ENCODE measurements around the gene LRRIQ1. TPM values are rescaled to one million over a fixed set of nuclear protein-coding genes. Genes with fewer than 3 reads are reported as not detected.

LRRIQ1 gene
- total RNA-seq, 4 donors from 2014 or later: 1.3 to 6.8 (median 4.4) TPM

- DNase-seq: no peak
- no peaks in the 10 kb centered on the region for H3K27me3 ChIP-seq
- TF ChIP-seq CTCF (IDR thresholded peaks at IDR 0.05): no peak
- TF ChIP-seq POLR2A (IDR thresholded peaks at IDR 0.05): no peak
- no peak overlapping the region for H3K27ac ChIP-seq
- no peak overlapping the region for H3K4me3 ChIP-seq (replicated peaks in 1 of 3)
- H3K9me3 ChIP-seq: no peaks in the 10 kb centered on the region
- 92 to 95% methylated on average over 1 of the region's 1 CpG for WGBS, 2 donors
- intact Hi-C loops (cut with DNase I): no loop called here
- no peaks in the 10 kb centered on the region for H3K4me1 ChIP-seq
- H3K36me3 ChIP-seq: no peaks in the 10 kb centered on the region
Measured at GRCh38 chr12:85072826-85073225, 36.7 kb downstream of the LRRIQ1 start.

- Histone ChIP-seq H3K36me3 (no peaks in the 10 kb centered on the region), H3K27me3 (no peaks in the 10 kb centered on the region), H3K4me1 (no peaks in the 10 kb centered on the region), H3K4me3 (replicated peaks in 1 of 3) (no peak overlapping the region), H3K9me3 (no peaks in the 10 kb centered on the region), H3K27ac (no peak overlapping the region)
- no peak for TF ChIP-seq POLR2A (IDR thresholded peaks at IDR 0.05)
- peak in 3 of 6 experiments; percentile 45 to 53 (median 50) for TF ChIP-seq CTCF (IDR thresholded peaks at IDR 0.05)
- intact Hi-C loops (cut with DNase I): no loop called here
- no peak for DNase-seq
- WGBS, 2 donors: 0 to 6% methylated on average over 1 of the region's 1 CpG
Measured at GRCh38 chr12:85076688-85077430, 40.7 kb downstream of the LRRIQ1 start.

- TF ChIP-seq CTCF (IDR thresholded peaks at IDR 0.05) (no peak), POLR2A (IDR thresholded peaks at IDR 0.05) (no peak)
- WGBS, 2 donors: 84 to 92% methylated on average over 5 of the region's 5 CpGs
- intact Hi-C loops (cut with DNase I): no loop called here
Measured at GRCh38 chr12:85085066-85085465, 48.9 kb downstream of the LRRIQ1 start.

GRCh38 chr12:85089792-85090191 is 53.6 kb downstream of the LRRIQ1 start:
- Histone ChIP-seq H3K27ac (no peak overlapping the region), H3K4me1 (no peaks in the 10 kb centered on the region), H3K4me3 (replicated peaks in 1 of 3) (no peak overlapping the region), H3K36me3 (no peaks in the 10 kb centered on the region), H3K9me3 (no peaks in the 10 kb centered on the region), H3K27me3 (no peaks in the 10 kb centered on the region)
- intact Hi-C loops (cut with DNase I): no loop called here
- no peak for TF ChIP-seq POLR2A (IDR thresholded peaks at IDR 0.05)
- no peak for TF ChIP-seq CTCF (IDR thresholded peaks at IDR 0.05)
- WGBS, 2 donors: 78 to 80% methylated on average over 5 of the region's 5 CpGs
- no peak for DNase-seq

More at GRCh38 chr12:85085066-85085465, 48.9 kb downstream of the LRRIQ1 start:
- no peak for DNase-seq
- Histone ChIP-seq H3K4me1 (no peaks in the 10 kb centered on the region), H3K4me3 (replicated peaks in 1 of 3) (no peak overlapping the region), H3K27me3 (no peaks in the 10 kb centered on the region), H3K27ac (no peak overlapping the region), H3K9me3 (no peaks in the 10 kb centered on the region), H3K36me3 (no peaks in the 10 kb centered on the region)

- Histone ChIP-seq H3K4me3 (replicated peaks in 1 of 3) (no peak overlapping the region), H3K9me3 (no peaks in the 10 kb centered on the region), H3K27ac (no peak overlapping the region), H3K27me3 (no peaks in the 10 kb centered on the region), H3K36me3 (no peaks in the 10 kb centered on the region), H3K4me1 (no peaks in the 10 kb centered on the region)
- TF ChIP-seq CTCF (IDR thresholded peaks at IDR 0.05) (no peak), POLR2A (IDR thresholded peaks at IDR 0.05) (no peak)
- DNase-seq: no peak
- 63 to 68% methylated on average over 2 of the region's 2 CpGs for WGBS, 2 donors
- intact Hi-C loops (cut with DNase I): no loop called here
Measured at GRCh38 chr12:85092814-85093370, 56.7 kb downstream of the LRRIQ1 start.

Measured in thyroid gland (tissue), 4 donors.